ENCODE results near the gene CDHR1. TPM values are rescaled to one million over a fixed set of nuclear protein-coding genes. Genes with fewer than 3 reads are reported as not detected.

CDHR1 gene
- total RNA-seq, 1 experiment from 2014 or later = 5.0 TPM

DNA sequence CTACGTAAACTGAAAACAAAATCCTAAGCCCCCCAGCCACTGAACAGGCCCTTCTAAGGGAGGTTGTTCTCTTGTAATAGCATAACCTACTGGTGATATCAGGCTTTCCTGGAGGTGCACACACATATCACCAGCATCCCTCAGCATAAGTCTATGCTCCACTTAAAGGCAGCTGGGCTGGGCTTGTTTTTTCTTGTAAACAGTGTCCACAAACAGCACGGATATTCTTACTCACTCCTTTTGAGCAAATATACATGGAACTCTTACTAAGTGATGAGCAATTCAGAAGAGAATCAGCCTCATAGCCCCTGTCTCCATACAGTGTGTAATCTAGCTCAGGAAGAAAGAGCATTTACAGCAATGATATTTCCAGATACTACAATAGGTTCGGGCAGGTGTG lies 44.6 kb downstream of the CDHR1 start:
- H3K4me3 Mint-ChIP-seq = no peak overlapping the region
- ChIA-PET POLR2A (no interaction called here), CTCF (interaction anchor here (0.8 to 2.7 kb wide), 5 partner anchors 9 to 310 kb away, joined by 3 to 14 read pairs (median 5); no protein-coding TSS in a partner anchor)
- H3K9me3 Mint-ChIP-seq = no peaks in the 10 kb centered on the region
- ATAC-seq (no peak), DNase-seq (ENCODE audit: low spot score) (no peak)
- H3K27me3 Mint-ChIP-seq (ENCODE audit: low read depth) = peaks cover 27% of the 10 kb centered on the region
- 0 out of 2 replicates have a peak, but pooled peaks cover 4% of the 10 kb centered on the region for H3K4me1 Mint-ChIP-seq
- no peaks in the 10 kb centered on the region for H3K36me3 Mint-ChIP-seq
- TF ChIP-seq, protein P1, sequence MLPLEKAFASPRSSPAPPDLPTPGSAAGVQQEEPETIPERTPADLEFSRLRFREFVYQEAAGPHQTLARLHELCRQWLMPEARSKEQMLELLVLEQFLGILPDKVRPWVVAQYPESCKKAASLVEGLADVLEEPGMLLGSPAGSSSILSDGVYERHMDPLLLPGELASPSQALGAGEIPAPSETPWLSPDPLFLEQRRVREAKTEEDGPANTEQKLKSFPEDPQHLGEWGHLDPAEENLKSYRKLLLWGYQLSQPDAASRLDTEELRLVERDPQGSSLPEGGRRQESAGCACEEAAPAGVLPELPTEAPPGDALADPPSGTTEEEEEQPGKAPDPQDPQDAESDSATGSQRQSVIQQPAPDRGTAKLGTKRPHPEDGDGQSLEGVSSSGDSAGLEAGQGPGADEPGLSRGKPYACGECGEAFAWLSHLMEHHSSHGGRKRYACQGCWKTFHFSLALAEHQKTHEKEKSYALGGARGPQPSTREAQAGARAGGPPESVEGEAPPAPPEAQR (CRISPR knock-in tag; IDR thresholded peaks at IDR 0.05) = no peak
- TF ChIP-seq, protein P2, sequence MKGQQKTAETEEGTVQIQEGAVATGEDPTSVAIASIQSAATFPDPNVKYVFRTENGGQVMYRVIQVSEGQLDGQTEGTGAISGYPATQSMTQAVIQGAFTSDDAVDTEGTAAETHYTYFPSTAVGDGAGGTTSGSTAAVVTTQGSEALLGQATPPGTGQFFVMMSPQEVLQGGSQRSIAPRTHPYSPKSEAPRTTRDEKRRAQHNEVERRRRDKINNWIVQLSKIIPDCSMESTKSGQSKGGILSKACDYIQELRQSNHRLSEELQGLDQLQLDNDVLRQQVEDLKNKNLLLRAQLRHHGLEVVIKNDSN (CRISPR knock-in tag; IDR thresholded peaks at IDR 0.05) = no peak
- TF ChIP-seq, protein P3, sequence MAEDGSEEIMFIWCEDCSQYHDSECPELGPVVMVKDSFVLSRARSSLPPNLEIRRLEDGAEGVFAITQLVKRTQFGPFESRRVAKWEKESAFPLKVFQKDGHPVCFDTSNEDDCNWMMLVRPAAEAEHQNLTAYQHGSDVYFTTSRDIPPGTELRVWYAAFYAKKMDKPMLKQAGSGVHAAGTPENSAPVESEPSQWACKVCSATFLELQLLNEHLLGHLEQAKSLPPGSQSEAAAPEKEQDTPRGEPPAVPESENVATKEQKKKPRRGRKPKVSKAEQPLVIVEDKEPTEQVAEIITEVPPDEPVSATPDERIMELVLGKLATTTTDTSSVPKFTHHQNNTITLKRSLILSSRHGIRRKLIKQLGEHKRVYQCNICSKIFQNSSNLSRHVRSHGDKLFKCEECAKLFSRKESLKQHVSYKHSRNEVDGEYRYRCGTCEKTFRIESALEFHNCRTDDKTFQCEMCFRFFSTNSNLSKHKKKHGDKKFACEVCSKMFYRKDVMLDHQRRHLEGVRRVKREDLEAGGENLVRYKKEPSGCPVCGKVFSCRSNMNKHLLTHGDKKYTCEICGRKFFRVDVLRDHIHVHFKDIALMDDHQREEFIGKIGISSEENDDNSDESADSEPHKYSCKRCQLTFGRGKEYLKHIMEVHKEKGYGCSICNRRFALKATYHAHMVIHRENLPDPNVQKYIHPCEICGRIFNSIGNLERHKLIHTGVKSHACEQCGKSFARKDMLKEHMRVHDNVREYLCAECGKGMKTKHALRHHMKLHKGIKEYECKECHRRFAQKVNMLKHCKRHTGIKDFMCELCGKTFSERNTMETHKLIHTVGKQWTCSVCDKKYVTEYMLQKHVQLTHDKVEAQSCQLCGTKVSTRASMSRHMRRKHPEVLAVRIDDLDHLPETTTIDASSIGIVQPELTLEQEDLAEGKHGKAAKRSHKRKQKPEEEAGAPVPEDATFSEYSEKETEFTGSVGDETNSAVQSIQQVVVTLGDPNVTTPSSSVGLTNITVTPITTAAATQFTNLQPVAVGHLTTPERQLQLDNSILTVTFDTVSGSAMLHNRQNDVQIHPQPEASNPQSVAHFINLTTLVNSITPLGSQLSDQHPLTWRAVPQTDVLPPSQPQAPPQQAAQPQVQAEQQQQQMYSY (CRISPR knock-in tag; IDR thresholded peaks at IDR 0.05) = no peak
- TF ChIP-seq ZNF416 (CRISPR knock-in tag; IDR thresholded peaks at IDR 0.05) (no peak), GRHL2 (CRISPR knock-in tag; IDR thresholded peaks at IDR 0.05; ENCODE audit: insufficient replicate concordance, severe bottlenecking) (no peak), CBFB (CRISPR knock-in tag; IDR thresholded peaks at IDR 0.05; ENCODE audit: low read depth) (no peak), PRRX2 (CRISPR knock-in tag; IDR thresholded peaks at IDR 0.05) (no peak), ESRRA (CRISPR knock-in tag; IDR thresholded peaks at IDR 0.05; ENCODE audit: borderline replicate concordance) (no peak), NFYB (CRISPR knock-in tag; conservative IDR thresholded peaks at IDR 0.05; ENCODE audit: low read depth) (no peak), IRF2 (CRISPR knock-in tag; IDR thresholded peaks at IDR 0.05; ENCODE audit: borderline replicate concordance, low read depth) (no peak), FOXK1 (CRISPR knock-in tag; IDR thresholded peaks at IDR 0.05) (no peak), ZNF396 (CRISPR knock-in tag; IDR thresholded peaks at IDR 0.05; ENCODE audit: borderline replicate concordance) (no peak), MYBL2 (CRISPR knock-in tag; IDR thresholded peaks at IDR 0.05) (no peak), FOXJ3 (CRISPR knock-in tag; IDR thresholded peaks at IDR 0.05; ENCODE audit: borderline replicate concordance) (no peak), ZNF121 (CRISPR knock-in tag; IDR thresholded peaks at IDR 0.05) (no peak), OVOL2 (CRISPR knock-in tag; IDR thresholded peaks at IDR 0.05; ENCODE audit: borderline replicate concordance) (no peak)
- TF ChIP-seq, protein P4, sequence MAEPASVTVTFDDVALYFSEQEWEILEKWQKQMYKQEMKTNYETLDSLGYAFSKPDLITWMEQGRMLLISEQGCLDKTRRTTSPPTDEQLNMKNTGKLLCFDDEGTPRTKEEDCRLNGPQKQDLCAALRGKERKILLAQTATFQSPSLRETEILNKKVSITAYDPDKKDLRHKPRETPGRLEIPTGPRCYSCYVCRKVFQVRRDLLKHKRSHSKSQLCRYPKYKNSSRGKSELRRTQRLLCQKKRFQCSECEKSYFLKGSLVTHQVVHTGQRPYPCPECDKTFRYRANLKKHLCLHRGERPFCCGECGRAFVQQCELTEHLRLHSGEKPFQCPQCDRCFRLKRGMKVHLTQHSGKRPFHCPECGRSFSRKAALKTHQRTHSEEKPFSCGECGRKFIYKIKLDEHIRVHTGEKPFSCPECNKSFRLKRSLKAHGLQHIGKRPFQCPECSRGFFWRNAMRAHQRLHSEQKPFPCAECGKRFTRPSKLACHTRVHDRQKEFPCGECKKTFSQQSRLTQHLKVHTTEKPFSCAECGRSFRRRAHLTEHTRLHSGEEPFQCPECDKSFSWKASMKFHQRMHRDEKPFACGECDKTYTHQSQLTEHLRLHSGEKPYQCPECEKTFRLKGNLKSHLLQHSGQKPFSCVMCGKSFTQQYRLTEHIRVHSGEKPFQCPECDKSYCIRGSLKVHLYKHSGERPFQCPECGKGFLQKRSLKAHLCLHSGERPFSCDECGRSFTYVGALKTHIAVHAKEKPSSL (CRISPR knock-in tag; conservative IDR thresholded peaks at IDR 0.05) = no peak
- TF ChIP-seq, protein P5, sequence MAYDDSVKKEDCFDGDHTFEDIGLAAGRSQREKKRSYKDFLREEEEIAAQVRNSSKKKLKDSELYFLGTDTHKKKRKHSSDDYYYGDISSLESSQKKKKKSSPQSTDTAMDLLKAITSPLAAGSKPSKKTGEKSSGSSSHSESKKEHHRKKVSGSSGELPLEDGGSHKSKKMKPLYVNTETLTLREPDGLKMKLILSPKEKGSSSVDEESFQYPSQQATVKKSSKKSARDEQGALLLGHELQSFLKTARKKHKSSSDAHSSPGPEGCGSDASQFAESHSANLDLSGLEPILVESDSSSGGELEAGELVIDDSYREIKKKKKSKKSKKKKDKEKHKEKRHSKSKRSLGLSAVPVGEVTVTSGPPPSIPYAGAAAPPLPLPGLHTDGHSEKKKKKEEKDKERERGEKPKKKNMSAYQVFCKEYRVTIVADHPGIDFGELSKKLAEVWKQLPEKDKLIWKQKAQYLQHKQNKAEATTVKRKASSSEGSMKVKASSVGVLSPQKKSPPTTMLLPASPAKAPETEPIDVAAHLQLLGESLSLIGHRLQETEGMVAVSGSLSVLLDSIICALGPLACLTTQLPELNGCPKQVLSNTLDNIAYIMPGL (CRISPR knock-in tag; IDR thresholded peaks at IDR 0.05) = no peak
- no peak overlapping the region for H3K27ac Mint-ChIP-seq

Data from WTC11 (cell line).